Choroid plexus epithelial cell (primary cell): Measurements from ENCODE around the gene PIK3R5.
A peak's percentile ranks its signal among the peaks of the same experiment; 100 is the strongest.

Experiments used
- DNase-seq: peaks from one replicate; pipeline ENCODE4 v3.0.0-alpha.2; 2010; ENCODE audit warnings: low read depth
- H3K4me3 ChIP-seq: 2 replicates; pipeline ENCODE4 v1.5.1; 2011; ENCODE audit warnings: low read depth, mild to moderate bottlenecking, control low read depth, low read length, moderate library complexity
- TF ChIP-seq, protein P1 (sequence below): conservative IDR thresholded peaks from 2 replicates; pipeline ENCODE4 v1.5.1; 2011; ENCODE audit warnings: low read depth, mild to moderate bottlenecking, control low read depth, inconsistent platforms, low read length, moderate library complexity

Gene PIK3R5

GRCh38 chr17:8925141-8925540 is 40.4 kb downstream of the PIK3R5 start:
- no peak overlapping the region for H3K4me3 ChIP-seq
- TF ChIP-seq, protein P1, sequence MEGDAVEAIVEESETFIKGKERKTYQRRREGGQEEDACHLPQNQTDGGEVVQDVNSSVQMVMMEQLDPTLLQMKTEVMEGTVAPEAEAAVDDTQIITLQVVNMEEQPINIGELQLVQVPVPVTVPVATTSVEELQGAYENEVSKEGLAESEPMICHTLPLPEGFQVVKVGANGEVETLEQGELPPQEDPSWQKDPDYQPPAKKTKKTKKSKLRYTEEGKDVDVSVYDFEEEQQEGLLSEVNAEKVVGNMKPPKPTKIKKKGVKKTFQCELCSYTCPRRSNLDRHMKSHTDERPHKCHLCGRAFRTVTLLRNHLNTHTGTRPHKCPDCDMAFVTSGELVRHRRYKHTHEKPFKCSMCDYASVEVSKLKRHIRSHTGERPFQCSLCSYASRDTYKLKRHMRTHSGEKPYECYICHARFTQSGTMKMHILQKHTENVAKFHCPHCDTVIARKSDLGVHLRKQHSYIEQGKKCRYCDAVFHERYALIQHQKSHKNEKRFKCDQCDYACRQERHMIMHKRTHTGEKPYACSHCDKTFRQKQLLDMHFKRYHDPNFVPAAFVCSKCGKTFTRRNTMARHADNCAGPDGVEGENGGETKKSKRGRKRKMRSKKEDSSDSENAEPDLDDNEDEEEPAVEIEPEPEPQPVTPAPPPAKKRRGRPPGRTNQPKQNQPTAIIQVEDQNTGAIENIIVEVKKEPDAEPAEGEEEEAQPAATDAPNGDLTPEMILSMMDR: no peak
- no peak for DNase-seq

- no peak for DNase-seq
- TF ChIP-seq, protein P1: no peak
- H3K4me3 ChIP-seq: no peak overlapping the region
These were observed 40.9 kb downstream of the PIK3R5 start for GRCh38 chr17:8924595-8924994.

GRCh38 chr17:8923762-8924161 is 41.7 kb downstream of the PIK3R5 start:
- TF ChIP-seq, protein P1: no peak
- DNase-seq: no peak
- H3K4me3 ChIP-seq: no peak overlapping the region

GRCh38 chr17:8922928-8923327 is 42.6 kb downstream of the PIK3R5 start:
- no peak overlapping the region for H3K4me3 ChIP-seq
- TF ChIP-seq, protein P1: no peak

GRCh38 chr17:8922451-8922850 is 43.1 kb downstream of the PIK3R5 start:
- TF ChIP-seq, protein P1: no peak
- H3K4me3 ChIP-seq: no peak overlapping the region
- peak; percentile 91 for DNase-seq

More at GRCh38 chr17:8922928-8923327, 42.6 kb downstream of the PIK3R5 start:
- DNase-seq: no peak

DNA sequence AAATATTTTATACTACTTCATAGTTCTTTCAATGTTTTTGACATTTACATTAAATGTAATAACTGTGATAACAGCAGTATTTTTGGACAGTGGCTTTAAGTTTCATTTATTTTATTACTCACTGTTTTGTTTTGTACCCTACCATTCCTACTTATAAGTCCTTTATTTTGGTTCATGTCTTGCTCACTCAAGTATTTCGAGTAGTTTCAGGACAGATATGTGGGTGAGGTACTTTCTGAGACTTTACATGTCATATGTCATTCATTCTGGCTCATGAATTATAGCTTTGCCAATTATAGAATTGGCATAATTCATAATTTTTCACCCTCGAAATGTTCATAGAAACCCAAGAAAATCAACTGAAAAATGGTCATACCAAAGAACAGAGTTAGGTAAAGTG is 44.4 kb downstream of the PIK3R5 start:
- no peak overlapping the region for H3K4me3 ChIP-seq
- TF ChIP-seq, protein P1: no peak
- DNase-seq: no peak

DNA sequence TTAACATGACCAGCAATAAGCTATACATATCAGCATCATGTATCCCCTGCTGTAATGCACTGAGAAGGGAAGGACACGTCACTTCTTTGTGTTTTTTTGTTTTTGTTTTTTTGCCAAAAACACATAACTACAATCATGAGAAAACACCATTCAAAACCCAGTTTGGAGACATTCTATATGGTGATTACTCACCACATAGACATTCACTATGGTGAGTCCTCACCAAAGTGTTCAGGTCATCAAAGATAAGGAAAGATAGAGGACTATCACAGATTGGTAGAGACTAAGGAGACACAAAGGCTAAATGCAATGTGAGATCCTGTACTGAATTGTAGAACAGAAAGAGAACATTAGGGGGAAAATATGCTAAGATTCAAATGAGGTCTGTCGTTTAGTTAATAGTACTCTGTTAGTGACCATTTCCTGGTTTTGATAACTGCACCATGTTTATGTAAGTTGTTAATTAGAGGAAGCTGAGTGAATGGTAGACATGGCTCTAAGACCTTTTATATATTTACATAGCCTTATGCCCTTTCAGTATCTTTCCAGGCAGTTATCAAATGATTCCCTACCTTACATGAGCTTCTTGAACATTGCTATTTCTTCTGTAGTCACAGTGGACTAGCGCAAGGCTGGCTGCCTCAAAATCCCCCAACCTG is 46.6 kb downstream of the PIK3R5 start:
- DNase-seq: peak; percentile 9
- TF ChIP-seq, protein P1: no peak
- no peak overlapping the region for H3K4me3 ChIP-seq
